NCI-H2081 treated with DMSO at 0.1 percent for 48 hours (cell line): ENCODE measurements around the gene DEFB131A.
"Not testable (repeated sequence)": the region's sequence is repeated elsewhere in the genome, so short reads cannot be mapped to it uniquely, and the experiment has no call there.

Experiments used
- DNase-seq: peaks from one replicate; lab custom pipeline; 2025; lab: John Stamatoyannopoulos, UW

Gene DEFB131A

GRCh38 chr4:9494256-9495035 lies 50.2 kb downstream of the DEFB131A start:
- DNase-seq = not testable (repeated sequence)

GRCh38 chr4:9495443-9495842 lies 51.2 kb downstream of the DEFB131A start:
- DNase-seq = not testable (repeated sequence)

- not testable (repeated sequence) for DNase-seq
Measured at GRCh38 chr4:9497575-9498467, 53.6 kb downstream of the DEFB131A start.

GRCh38 chr4:9498468-9499040 lies 54.3 kb downstream of the DEFB131A start:
- DNase-seq = not testable (repeated sequence)

GRCh38 chr4:9499974-9500487 lies 55.8 kb downstream of the DEFB131A start:
- not testable (repeated sequence) for DNase-seq
